DND-41 (cell line): Measurements from ENCODE around the gene SH3RF3.

ENCODE experiments used
- CTCF ChIP-seq: IDR thresholded peaks from 2 replicates; pipeline ENCODE4 v1.5.1; 2012; ENCODE audit warnings: borderline replicate concordance, low read length, moderate library complexity, mild to moderate bottlenecking; ENCODE audit not compliant: poor library complexity, severe bottlenecking; ENCODE audit errors: extremely low read depth
- EZH2 ChIP-seq: IDR thresholded peaks from 3 replicates; pipeline ENCODE4 v1.6.1; 2012; ENCODE audit warnings: borderline replicate concordance, low read depth, mild to moderate bottlenecking, moderate library complexity, low read length, inconsistent platforms; ENCODE audit not compliant: severe bottlenecking

GRCh38 chr2:109084341-109084740 is 44.7 kb upstream of the SH3RF3 start:
- TF ChIP-seq CTCF (no peak), EZH2 (no peak)
